K562 (cell line): ENCODE measurements around the gene MARK3. TPM values are rescaled to one million over a fixed set of nuclear protein-coding genes. Genes with fewer than 3 reads are reported as not detected.
A peak's percentile ranks its signal among the peaks of the same experiment; 100 is the strongest.

Experiments used
- CREB3 ChIP-seq: fragments of 450-650 bp; conservative IDR thresholded peaks from 2 replicates; pipeline ENCODE4 v1.6.1; 2016; ENCODE audit warnings: missing genetic modification characterization, low read depth, mild to moderate bottlenecking, missing compliant biosample characterization, moderate library complexity
- CREB3L1 ChIP-seq: fragments of 450-650 bp; IDR thresholded peaks from 2 replicates; pipeline ENCODE4 v1.6.1; 2014; ENCODE audit warnings: low read depth, mild to moderate bottlenecking, moderate library complexity, borderline replicate concordance
- DLX4 ChIP-seq: fragments of 250-450 bp; sonication (Bioruptor Pico); IDR thresholded peaks from 2 replicates; pipeline ENCODE4 v1.6.1; 2021; ENCODE audit warnings: mild to moderate bottlenecking
- ELF2 ChIP-seq: fragments of 250-450 bp; sonication (Bioruptor Pico); IDR thresholded peaks from 2 replicates; pipeline ENCODE4 v1.5.0; 2021; ENCODE audit warnings: mild to moderate bottlenecking
- ILF3 ChIP-seq: fragments of 450-650 bp; IDR thresholded peaks from 2 replicates; pipeline ENCODE4 v1.6.1; 2018; ENCODE audit warnings: antibody characterized with exemption, mild to moderate bottlenecking, moderate library complexity, borderline replicate concordance
- MECOM ChIP-seq: fragments of 250-450 bp; sonication (Bioruptor Pico); IDR thresholded peaks from 2 replicates; pipeline ENCODE4 v1.8.0; 2022; ENCODE audit warnings: inconsistent platforms
- NRF1 ChIP-seq, 2 experiments: fragments of 450-650 bp; IDR thresholded peaks in 1 of 2; conservative IDR thresholded peaks in 1 of 2; 2 replicates each; pipeline ENCODE4 v1.6.1; 2014; ENCODE audit warnings: mild to moderate bottlenecking in 2 of 2
- POLR2AphosphoS2 ChIP-seq: IDR thresholded peaks from 2 replicates; pipeline ENCODE4 v1.6.1; 2012; ENCODE audit warnings: low read length, improper control_type of control experiment
- SREBF2 ChIP-seq: sonication (generic); formaldehyde crosslinking; IDR thresholded peaks from 2 replicates; pipeline ENCODE4 v1.4.0; 2020; ENCODE audit warnings: mild to moderate bottlenecking, missing genetic modification reagents
- TCF7 ChIP-seq: sonication (generic); IDR thresholded peaks from 2 replicates; pipeline ENCODE4 v1.6.1; 2016; ENCODE audit warnings: antibody characterized with exemption, borderline replicate concordance
- XRCC4 ChIP-seq: IDR thresholded peaks from one replicate; pipeline ENCODE4 v1.6.1; 2011; ENCODE audit not compliant: insufficient read depth, insufficient read length; ENCODE audit errors: extremely low read depth
- ZBTB34 ChIP-seq: fragments of 250-450 bp; sonication (Bioruptor Pico); IDR thresholded peaks from 2 replicates; pipeline ENCODE4 v1.8.0; 2021; ENCODE audit warnings: mild to moderate bottlenecking, moderate library complexity
- ZNF239 ChIP-seq: fragments of 250-450 bp; sonication (Bioruptor Pico); IDR thresholded peaks from 2 replicates; pipeline ENCODE4 v1.4.0; 2020; ENCODE audit warnings: mild to moderate bottlenecking
- ZNF354B ChIP-seq: fragments of 250-450 bp; sonication (Bioruptor Pico); IDR thresholded peaks from 2 replicates; pipeline ENCODE4 v1.4.0; 2020
- ZNF57 ChIP-seq: fragments of 450-650 bp; formaldehyde crosslinking; IDR thresholded peaks from 2 replicates; pipeline ENCODE4 v1.4.0; 2020; ENCODE audit warnings: mild to moderate bottlenecking, moderate library complexity
- polyA plus RNA-seq, 8 experiments: library from polyadenylated mRNA; depleted of rRNA in 4 of 8; stranded (reverse) in 5 of 8; unstranded in 3 of 8; fragments of >200 nt; fragmentation: Nextera tagmentation in 2 of 8; fragmentation: Illumina TruSeq in 1 of 8; extraction: Ambion mirVana in 2 of 8; extraction: Trizol in 1 of 8; gene quantifications; 2 replicates each; pipeline versions ENCODE4 v1.2.1 to v1.2.3, GENCODE V29; 2011 to 2014; ENCODE audit warnings: inconsistent platforms in 1 of 8, missing spikeins in 1 of 8
- total RNA-seq, 7 experiments: library from RNA; depleted of rRNA in 6 of 7; stranded (reverse); fragments of >200 nt in 6 of 7; fragmentation: Illumina TruSeq in 2 of 7; extraction: Trizol in 2 of 7; gene quantifications; 2 replicates each; pipeline versions ENCODE4 v1.2.1 to v1.2.3, GENCODE V29; 2011 to 2021; ENCODE audit warnings: low replicate concordance in 1 of 7
- TF ChIP-seq, protein P1 (sequence below): fragments of 250-450 bp; sonication (Bioruptor Pico); IDR thresholded peaks from 2 replicates; pipeline ENCODE4 v1.4.0; 2020; ENCODE audit warnings: borderline replicate concordance
- TF ChIP-seq, protein P2 (sequence below): fragments of 250-450 bp; sonication (Bioruptor Pico); IDR thresholded peaks from 2 replicates; pipeline ENCODE4 v1.5.0; 2020; ENCODE audit warnings: mild to moderate bottlenecking
- TF ChIP-seq, protein P3 (sequence below): fragments of 250-450 bp; sonication (Bioruptor Pico); IDR thresholded peaks from 2 replicates; pipeline ENCODE4 v1.9.0; 2021; ENCODE audit warnings: mild to moderate bottlenecking
- TF ChIP-seq, protein P4 (sequence below): fragments of 450-650 bp; formaldehyde crosslinking; IDR thresholded peaks from 2 replicates; pipeline ENCODE4 v1.4.0; 2020; ENCODE audit warnings: mild to moderate bottlenecking

The MARK3 gene
- total and polyA plus RNA-seq, 9 of the 15 experiments (the other 6 are each of a cell fraction or from before 2014, with no cell fraction given) = 10.1 to 68.7 (median 56.3) TPM

- TF ChIP-seq, protein P1, sequence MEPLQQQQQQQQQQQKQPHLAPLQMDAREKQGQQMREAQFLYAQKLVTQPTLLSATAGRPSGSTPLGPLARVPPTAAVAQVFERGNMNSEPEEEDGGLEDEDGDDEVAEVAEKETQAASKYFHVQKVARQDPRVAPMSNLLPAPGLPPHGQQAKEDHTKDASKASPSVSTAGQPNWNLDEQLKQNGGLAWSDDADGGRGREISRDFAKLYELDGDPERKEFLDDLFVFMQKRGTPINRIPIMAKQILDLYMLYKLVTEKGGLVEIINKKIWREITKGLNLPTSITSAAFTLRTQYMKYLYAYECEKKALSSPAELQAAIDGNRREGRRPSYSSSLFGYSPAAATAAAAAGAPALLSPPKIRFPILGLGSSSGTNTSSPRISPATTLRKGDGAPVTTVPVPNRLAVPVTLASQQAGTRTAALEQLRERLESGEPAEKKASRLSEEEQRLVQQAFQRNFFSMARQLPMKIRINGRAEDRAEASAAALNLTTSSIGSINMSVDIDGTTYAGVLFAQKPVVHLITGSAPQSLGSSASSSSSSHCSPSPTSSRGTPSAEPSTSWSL = no peak
- TF ChIP-seq CREB3L1 (no peak), DLX4 (CRISPR knock-in tag) (no peak), ZBTB34 (no peak), NRF1 (conservative IDR thresholded peaks at IDR 0.05 in 1 of 2, IDR thresholded peaks at IDR 0.05 in 1 of 2) (peak; percentile 63 to 69), POLR2AphosphoS2 (no peak), ZNF57 (CRISPR knock-in tag) (no peak), MECOM (CRISPR knock-in tag) (no peak), CREB3 (tag) (no peak), XRCC4 (no peak), ILF3 (no peak), ZNF239 (CRISPR knock-in tag) (no peak), SREBF2 (CRISPR knock-in tag) (no peak), ZNF354B (CRISPR knock-in tag) (no peak), ELF2 (no peak), TCF7 (no peak)
- TF ChIP-seq, protein P2, sequence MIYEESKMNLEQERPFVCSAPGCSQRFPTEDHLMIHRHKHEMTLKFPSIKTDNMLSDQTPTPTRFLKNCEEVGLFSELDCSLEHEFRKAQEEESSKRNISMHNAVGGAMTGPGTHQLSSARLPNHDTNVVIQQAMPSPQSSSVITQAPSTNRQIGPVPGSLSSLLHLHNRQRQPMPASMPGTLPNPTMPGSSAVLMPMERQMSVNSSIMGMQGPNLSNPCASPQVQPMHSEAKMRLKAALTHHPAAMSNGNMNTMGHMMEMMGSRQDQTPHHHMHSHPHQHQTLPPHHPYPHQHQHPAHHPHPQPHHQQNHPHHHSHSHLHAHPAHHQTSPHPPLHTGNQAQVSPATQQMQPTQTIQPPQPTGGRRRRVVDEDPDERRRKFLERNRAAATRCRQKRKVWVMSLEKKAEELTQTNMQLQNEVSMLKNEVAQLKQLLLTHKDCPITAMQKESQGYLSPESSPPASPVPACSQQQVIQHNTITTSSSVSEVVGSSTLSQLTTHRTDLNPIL (CRISPR knock-in tag) = no peak
- TF ChIP-seq, protein P3, sequence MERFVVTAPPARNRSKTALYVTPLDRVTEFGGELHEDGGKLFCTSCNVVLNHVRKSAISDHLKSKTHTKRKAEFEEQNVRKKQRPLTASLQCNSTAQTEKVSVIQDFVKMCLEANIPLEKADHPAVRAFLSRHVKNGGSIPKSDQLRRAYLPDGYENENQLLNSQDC = no peak
- TF ChIP-seq, protein P4, sequence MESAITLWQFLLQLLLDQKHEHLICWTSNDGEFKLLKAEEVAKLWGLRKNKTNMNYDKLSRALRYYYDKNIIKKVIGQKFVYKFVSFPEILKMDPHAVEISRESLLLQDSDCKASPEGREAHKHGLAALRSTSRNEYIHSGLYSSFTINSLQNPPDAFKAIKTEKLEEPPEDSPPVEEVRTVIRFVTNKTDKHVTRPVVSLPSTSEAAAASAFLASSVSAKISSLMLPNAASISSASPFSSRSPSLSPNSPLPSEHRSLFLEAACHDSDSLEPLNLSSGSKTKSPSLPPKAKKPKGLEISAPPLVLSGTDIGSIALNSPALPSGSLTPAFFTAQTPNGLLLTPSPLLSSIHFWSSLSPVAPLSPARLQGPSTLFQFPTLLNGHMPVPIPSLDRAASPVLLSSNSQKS (CRISPR knock-in tag) = no peak
Observed at GRCh38 chr14:103385152-103385928, at the start of gene MARK3 (continued).
